ENCODE results near the gene NLGN4X.

The NLGN4X gene

GRCh38 chrX:6228720-6229119 lies at the start of gene NLGN4X:
TSS of gene NLGN4X (minus strand) at chrX:6228867. CDS start at chrX:6151466, 77,401 bp downstream.
- no peak for DNase-seq

GRCh38 chrX:6266041-6266440 lies 37.4 kb upstream of the NLGN4X start:
- no peak for DNase-seq

GRCh38 chrX:6262959-6263358 lies 34.3 kb upstream of the NLGN4X start:
- no peak for DNase-seq

GRCh38 chrX:6257025-6257424 lies 28.4 kb upstream of the NLGN4X start:
- no peak for DNase-seq

- DNase-seq, result no peak
These were observed 16.0 kb upstream of the NLGN4X start for GRCh38 chrX:6244666-6245065.

- no peak for DNase-seq
These were observed 9.9 kb upstream of the NLGN4X start for GRCh38 chrX:6238576-6238975.

GRCh38 chrX:6227935-6228334 lies 732 bp downstream of the NLGN4X start:
- DNase-seq, result no peak

- no peak for DNase-seq
These were observed 1.2 kb downstream of the NLGN4X start for GRCh38 chrX:6227453-6227835.

- peak in 1 of 2 experiments; percentile 14 for DNase-seq
These were observed 1.8 kb downstream of the NLGN4X start for GRCh38 chrX:6226596-6227452.

- DNase-seq, result no peak
These were observed 2.6 kb downstream of the NLGN4X start for GRCh38 chrX:6225911-6226595.

- DNase-seq, result no peak
These were observed 3.3 kb downstream of the NLGN4X start for GRCh38 chrX:6225288-6225910.

- DNase-seq, result no peak
These were observed 5.2 kb downstream of the NLGN4X start for GRCh38 chrX:6223516-6223915.

- no peak for DNase-seq
These were observed 18.4 kb downstream of the NLGN4X start for GRCh38 chrX:6210230-6210629.

- no peak for DNase-seq
These were observed 25.0 kb downstream of the NLGN4X start for GRCh38 chrX:6203462-6204215.

GRCh38 chrX:6199486-6199885 lies 29.2 kb downstream of the NLGN4X start:
- no peak for DNase-seq

- DNase-seq, result no peak
These were observed 41.4 kb downstream of the NLGN4X start for GRCh38 chrX:6187256-6187655.

GRCh38 chrX:6184900-6185515 lies 43.7 kb downstream of the NLGN4X start:
- DNase-seq, result no peak

- no peak for DNase-seq
These were observed 52.8 kb downstream of the NLGN4X start for GRCh38 chrX:6175914-6176313.

GRCh38 chrX:6170424-6170823 lies 58.2 kb downstream of the NLGN4X start:
- DNase-seq, result no peak

GRCh38 chrX:6169407-6169806 lies 59.3 kb downstream of the NLGN4X start:
- no peak for DNase-seq

GRCh38 chrX:6163721-6164120 lies 64.9 kb downstream of the NLGN4X start:
- DNase-seq, result no peak

GRCh38 chrX:6159468-6159867 lies 69.2 kb downstream of the NLGN4X start:
- no peak for DNase-seq

- DNase-seq, result no peak
These were observed 76.7 kb downstream of the NLGN4X start for GRCh38 chrX:6151971-6152370.

All from activated T-cell treated with anti-CD3 and anti-CD28 coated beads, Interleukin-2, amount 50 U/mL, for 48 hours (primary cell).